ENCODE measurements around the gene ALPP. TPM values are rescaled to one million over a fixed set of nuclear protein-coding genes. Genes with fewer than 3 reads are reported as not detected.
"Not testable (repeated sequence)": the region's sequence is repeated elsewhere in the genome, so short reads cannot be mapped to it uniquely, and the experiment has no call there.

The ALPP gene
- total RNA-seq = under 1 TPM in 1 of 2 donors, not detected in 1; 0.15 TPM
- long read RNA-seq = 0 reads

GRCh38 chr2:232378735-232379151, at the start of gene ALPP:
Gene ALPP, plus strand, starts transcription at chr2:232378751. Its CDS starts 52 bp downstream, at chr2:232378803.
- ATAC-seq; intact Hi-C loops (cut with DNase I, micrococcal nuclease); DNase-seq: not testable (repeated sequence)

DNA sequence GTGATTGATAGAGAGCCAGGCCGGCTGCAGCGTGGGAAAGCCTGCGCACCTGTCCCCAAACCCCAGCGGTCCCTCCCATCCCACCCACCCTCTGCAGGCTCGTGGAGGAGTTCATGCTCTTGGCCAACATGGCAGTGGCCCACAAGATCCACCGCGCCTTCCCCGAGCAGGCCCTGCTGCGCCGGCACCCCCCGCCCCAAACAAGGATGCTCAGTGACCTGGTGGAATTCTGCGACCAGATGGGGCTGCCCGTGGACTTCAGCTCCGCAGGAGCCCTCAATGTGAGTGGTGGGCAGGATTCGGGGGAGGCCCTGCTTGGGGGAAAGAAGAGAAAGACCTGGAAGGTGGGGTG, 48.9 kb upstream of the ALPP start:
- intact Hi-C loops (cut with DNase I, micrococcal nuclease) = loop anchor here (5.0 to 10.0 kb wide), 2 partner anchors 402 to 405 kb away; partner anchors contain the start of gene NPPC (in 2 of the 2)
- DNase-seq = peak in 1 of 2 donors; percentile 10
- ATAC-seq = no peak

DNA sequence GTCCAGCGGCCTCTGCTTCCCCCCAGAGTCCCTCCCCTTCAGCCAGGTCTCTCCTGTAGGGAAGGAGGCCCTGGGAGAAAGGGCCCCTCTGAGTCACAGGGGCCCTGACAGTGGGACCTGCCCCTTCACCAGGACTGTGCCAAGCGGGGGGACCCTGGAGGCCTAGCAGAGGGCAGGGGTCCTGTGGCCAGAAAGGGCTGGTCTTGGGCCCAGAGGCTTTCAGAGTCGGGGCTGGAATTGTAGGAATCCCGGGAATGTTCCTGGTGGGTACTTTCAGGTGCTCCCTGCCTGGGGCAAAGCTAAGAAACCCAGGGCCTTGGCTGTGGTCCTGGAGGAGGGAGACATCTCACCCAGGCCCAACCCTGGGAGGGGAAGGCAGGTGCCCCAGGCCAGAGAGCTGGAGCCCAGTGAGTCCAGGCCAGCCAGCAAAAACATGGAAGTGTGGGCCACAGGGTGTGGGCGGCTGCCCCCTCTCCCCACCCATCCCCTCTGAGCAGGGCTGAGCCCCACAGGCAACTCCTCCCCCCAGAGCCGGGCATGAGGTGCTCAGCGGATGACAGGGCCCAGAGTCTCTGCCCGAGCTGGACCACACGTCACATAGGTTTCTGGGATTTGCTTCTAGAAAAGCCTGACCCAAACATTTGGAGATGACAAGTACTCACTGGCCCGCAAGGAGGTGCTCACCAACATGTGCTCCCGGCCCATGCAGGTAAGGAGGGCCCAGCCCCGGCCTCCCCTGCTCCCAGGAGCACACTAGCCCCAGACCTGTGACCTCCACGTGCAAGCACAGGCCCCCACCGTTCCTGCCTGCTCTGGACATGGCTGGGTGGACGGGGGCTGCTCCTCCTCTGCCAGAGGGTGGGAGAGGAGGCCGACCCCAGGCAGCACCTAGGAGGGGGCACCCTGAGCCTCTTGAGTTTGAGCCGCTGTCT, 48.2 kb upstream of the ALPP start:
- intact Hi-C loops (cut with DNase I, micrococcal nuclease) = no loop called here
- ATAC-seq = no peak
- DNase-seq = peak in 1 of 2 donors; percentile 21

- intact Hi-C loops (cut with DNase I, micrococcal nuclease); ATAC-seq: not testable (repeated sequence)
- DNase-seq = peak in 1 of 2 donors; percentile 27
These were observed 47.5 kb upstream of the ALPP start for GRCh38 chr2:232331061-232331460.

GRCh38 chr2:232331641-232332040, 46.9 kb upstream of the ALPP start:
- DNase-seq = peak in 1 of 2 donors; percentile 5
- intact Hi-C loops (cut with DNase I, micrococcal nuclease); ATAC-seq: not testable (repeated sequence)

- intact Hi-C loops (cut with DNase I, micrococcal nuclease); ATAC-seq: not testable (repeated sequence)
- peak; percentile 2 to 12 for DNase-seq
These were observed 46.2 kb upstream of the ALPP start for GRCh38 chr2:232332244-232332939.

GRCh38 chr2:232332940-232333259, 45.7 kb upstream of the ALPP start:
- peak in 1 of 2 donors; percentile 8 for DNase-seq
- intact Hi-C loops (cut with DNase I, micrococcal nuclease) = no loop called here
- no peak for ATAC-seq

- DNase-seq (peak; percentile 8 to 23), ATAC-seq (no peak)
- intact Hi-C loops (cut with DNase I, micrococcal nuclease) = no loop called here
These were observed 45.0 kb upstream of the ALPP start for GRCh38 chr2:232333361-232334135.

- DNase-seq = peak; percentile 1 to 13
- intact Hi-C loops (cut with DNase I, micrococcal nuclease) = not testable (repeated sequence)
These were observed 44.2 kb upstream of the ALPP start for GRCh38 chr2:232334136-232334884.

DNA sequence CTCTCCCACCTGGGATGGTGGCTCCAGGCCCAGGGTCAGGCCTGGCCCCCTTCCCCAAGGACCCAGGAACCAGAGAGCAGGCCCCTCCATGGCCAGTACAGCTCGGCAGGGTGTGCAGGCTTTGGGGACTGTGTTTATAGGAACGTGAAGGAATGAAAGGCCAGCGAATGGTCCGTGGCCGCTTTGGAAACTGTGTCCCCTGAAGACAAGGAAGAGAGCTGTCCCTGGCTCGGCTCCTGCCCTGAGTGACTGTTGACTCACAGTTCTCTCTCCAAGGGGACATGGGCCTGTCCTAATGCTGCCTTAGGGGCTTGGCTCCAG, 43.7 kb upstream of the ALPP start:
- intact Hi-C loops (cut with DNase I, micrococcal nuclease); ATAC-seq; DNase-seq: not testable (repeated sequence)

More at GRCh38 chr2:232334136-232334884, 44.2 kb upstream of the ALPP start:
- ATAC-seq = not testable (repeated sequence)

DNA sequence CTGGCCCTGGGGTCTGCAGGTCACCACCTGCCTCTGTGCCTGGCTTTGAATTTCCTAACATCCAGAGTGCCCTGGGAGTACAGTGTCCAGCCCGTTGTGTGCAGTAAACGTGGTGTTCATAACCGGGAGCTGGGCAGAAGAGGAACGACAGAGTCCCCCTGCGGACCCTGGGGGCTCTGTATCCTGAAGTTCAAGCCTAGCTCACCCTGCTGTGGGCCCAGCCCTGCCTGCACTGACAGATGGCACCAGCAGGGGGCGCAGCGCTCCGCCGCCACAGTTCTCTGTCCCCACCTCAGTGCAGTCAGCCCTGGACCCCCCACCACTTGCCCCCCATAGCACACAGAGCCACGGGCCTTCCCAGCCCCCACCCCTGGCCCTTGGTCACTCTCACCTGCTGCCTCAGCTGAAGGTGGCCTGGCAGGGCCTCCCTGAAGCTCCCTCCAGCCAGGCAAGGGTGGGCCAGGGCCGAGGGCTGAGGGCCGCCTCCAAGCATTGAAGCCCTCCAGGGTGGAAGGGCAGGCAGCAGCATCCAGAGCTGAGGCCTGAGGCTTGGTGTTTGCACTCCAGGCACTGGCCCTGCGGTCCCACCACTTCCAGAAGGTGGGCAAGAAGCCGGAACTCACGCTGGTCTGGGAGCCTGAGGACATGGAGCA, 43.2 kb upstream of the ALPP start:
- intact Hi-C loops (cut with DNase I, micrococcal nuclease) = not testable (repeated sequence)
- ATAC-seq = peak; percentile 54
- DNase-seq = peak; percentile 7 to 22

DNA sequence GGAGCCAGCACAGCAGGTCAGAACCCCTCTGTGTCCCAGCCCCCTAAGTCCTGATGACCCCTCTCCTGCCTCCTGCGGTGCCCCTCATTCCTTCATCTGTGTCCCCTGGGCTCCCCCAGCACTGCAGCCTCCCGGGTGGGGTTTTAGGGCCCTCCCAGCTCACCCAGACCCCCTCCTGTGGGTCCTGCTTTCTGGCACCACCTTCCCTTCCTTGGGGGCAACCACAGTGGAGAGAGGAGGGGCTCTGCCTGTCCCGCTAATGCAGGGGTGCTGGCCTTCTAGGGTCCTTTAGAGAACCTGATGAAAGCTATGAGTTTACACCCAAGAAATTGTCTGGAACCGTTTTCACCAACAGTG, 42.7 kb upstream of the ALPP start:
- intact Hi-C loops (cut with DNase I, micrococcal nuclease) = no loop called here
- DNase-seq (peak in 1 of 2 donors; percentile 1), ATAC-seq (no peak)

GRCh38 chr2:232336241-232336736, 42.3 kb upstream of the ALPP start:
- intact Hi-C loops (cut with DNase I, micrococcal nuclease) = no loop called here
- DNase-seq = peak; percentile 1 to 19
- no peak for ATAC-seq

GRCh38 chr2:232336981-232337720, 41.4 kb upstream of the ALPP start:
- peak in 1 of 2 donors; percentile 14 for DNase-seq
- no peak for ATAC-seq
- intact Hi-C loops (cut with DNase I, micrococcal nuclease) = no loop called here

DNA sequence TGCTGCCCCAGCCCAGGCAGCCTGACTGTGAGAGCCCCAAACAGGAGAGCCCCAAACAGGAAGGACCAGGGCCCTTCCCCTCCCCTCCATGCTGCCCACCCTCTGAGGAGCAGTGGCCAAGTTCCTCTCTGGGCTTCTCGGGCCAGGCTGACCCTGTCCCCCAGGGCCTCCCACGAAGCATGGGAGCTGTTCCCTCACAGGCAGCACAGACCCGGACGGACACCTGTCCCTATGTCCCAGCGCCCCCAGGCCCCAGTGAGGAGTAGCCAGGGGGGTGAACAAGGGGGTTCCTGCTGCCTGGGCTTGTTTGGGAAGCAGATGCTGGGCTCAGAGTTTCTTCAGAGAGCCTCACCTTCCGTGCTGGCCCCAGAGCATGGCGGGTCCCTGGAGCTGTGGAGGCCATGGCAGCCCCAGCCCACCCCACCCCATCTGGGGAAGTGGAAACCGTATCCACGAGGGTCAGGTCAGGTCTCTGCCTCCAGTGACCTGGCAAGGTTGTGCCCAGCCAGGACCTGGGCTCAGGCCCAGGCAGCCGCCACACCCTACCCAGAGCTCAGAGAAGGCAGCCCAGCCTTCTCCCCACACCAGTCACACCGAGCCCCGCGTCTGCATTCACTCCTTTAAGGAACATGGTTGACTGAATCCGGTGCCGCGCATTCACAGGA, 40.3 kb upstream of the ALPP start:
- peak in 1 of 2 donors; percentile 10 for DNase-seq
- intact Hi-C loops (cut with DNase I, micrococcal nuclease); ATAC-seq: not testable (repeated sequence)

- no peak for ATAC-seq
- intact Hi-C loops (cut with DNase I, micrococcal nuclease) = no loop called here
These were observed 39.8 kb upstream of the ALPP start for GRCh38 chr2:232338759-232339106.

More at GRCh38 chr2:232338759-232339106, 39.8 kb upstream of the ALPP start:
- DNase-seq = no peak

All from left colon (tissue), 2 donors.